GM18499 (cell line): ENCODE measurements around the gene NRARP.
"Not testable (repeated sequence)": the region's sequence is repeated elsewhere in the genome, so short reads cannot be mapped to it uniquely, and the experiment has no call there.

ENCODE experiments used
- ATAC-seq: cut with Tn5 transposase; IDR thresholded peaks from one replicate; pipeline ENCODE4 v1.9.1; 2021; ENCODE audit warnings: moderate number of reproducible peaks; ENCODE audit not compliant: insufficient read depth, unreplicated experiment

NRARP gene

GRCh38 chr9:137266162-137266527 lies 35.9 kb downstream of the NRARP start:
- ATAC-seq, result no peak

GRCh38 chr9:137265496-137266161 lies 36.4 kb downstream of the NRARP start:
- ATAC-seq, result no peak

GRCh38 chr9:137264067-137264466 lies 38.0 kb downstream of the NRARP start:
- ATAC-seq, result no peak

- ATAC-seq, result no peak
Measured at GRCh38 chr9:137263506-137263905, 38.6 kb downstream of the NRARP start.

GRCh38 chr9:137262909-137263285 lies 39.2 kb downstream of the NRARP start:
- ATAC-seq, result no peak

GRCh38 chr9:137262173-137262908 lies 39.7 kb downstream of the NRARP start:
- ATAC-seq, result not testable (repeated sequence)

- no peak for ATAC-seq
Measured at GRCh38 chr9:137256856-137257255, 45.2 kb downstream of the NRARP start.

- ATAC-seq, result no peak
Measured at GRCh38 chr9:137256362-137256761, 45.7 kb downstream of the NRARP start.

GRCh38 chr9:137255448-137256114 lies 46.5 kb downstream of the NRARP start:
- no peak for ATAC-seq

GRCh38 chr9:137254624-137255447 lies 47.2 kb downstream of the NRARP start, which contains the start of gene NELFB:
Gene NELFB (plus strand): TSS chr9:137255327.
- ATAC-seq, result no peak

- ATAC-seq, result no peak
Measured at GRCh38 chr9:137253717-137254623, 48.1 kb downstream of the NRARP start.

- no peak for ATAC-seq
Measured at GRCh38 chr9:137252555-137253506, 49.2 kb downstream of the NRARP start.

GRCh38 chr9:137251490-137252268 lies 50.4 kb downstream of the NRARP start:
- no peak for ATAC-seq

GRCh38 chr9:137251194-137251461 lies 50.9 kb downstream of the NRARP start, which contains the start of gene STPG3:
Gene STPG3 (plus strand): TSS chr9:137251286. CDS start chr9:137251287, 1 bp downstream.
- no peak for ATAC-seq

GRCh38 chr9:137250329-137251193 lies 51.5 kb downstream of the NRARP start:
- ATAC-seq, result no peak
